K562 (cell line): Measurements from ENCODE around the gene UFC1. TPM values are rescaled to one million over a fixed set of nuclear protein-coding genes. Genes with fewer than 3 reads are reported as not detected.

Experiments
- ATF7 ChIP-seq: fragments of 450-650 bp; IDR thresholded peaks from 2 replicates; pipeline ENCODE4 v1.7.1; 2014; ENCODE audit warnings: mild to moderate bottlenecking, moderate library complexity
- CHD1 ChIP-seq: fragments of 200-600 bp; sonication (generic); IDR thresholded peaks from one replicate; pipeline ENCODE4 v1.6.1; 2012; ENCODE audit warnings: mild to moderate bottlenecking, moderate library complexity, low read length, inconsistent platforms
- MTA2 ChIP-seq: fragments of 450-650 bp; IDR thresholded peaks from 2 replicates; pipeline ENCODE4 v1.6.1; 2016; ENCODE audit warnings: low read depth
- NFYB ChIP-seq: IDR thresholded peaks from 2 replicates; pipeline ENCODE4 v1.6.1; 2011; ENCODE audit warnings: mild to moderate bottlenecking, moderate library complexity; ENCODE audit not compliant: insufficient read length; ENCODE audit errors: extremely low read depth
- SMAD2 ChIP-seq: fragments of 150-350 bp; IDR thresholded peaks from 2 replicates; pipeline ENCODE4 v1.6.1; 2014; ENCODE audit warnings: low read depth, mild to moderate bottlenecking, low read length
- SP1 ChIP-seq: sonication (generic); formaldehyde crosslinking; IDR thresholded peaks from 2 replicates; pipeline ENCODE4 v1.8.1; 2022; ENCODE audit warnings: mild to moderate bottlenecking, missing genetic modification reagents
- TCF3 ChIP-seq: sonication (generic); formaldehyde crosslinking; IDR thresholded peaks from 2 replicates; pipeline ENCODE4 v1.4.0; 2020; ENCODE audit warnings: mild to moderate bottlenecking, missing genetic modification reagents
- ZKSCAN1 ChIP-seq: fragments of 150-350 bp; IDR thresholded peaks from 2 replicates; pipeline ENCODE4 v1.6.1; 2016; ENCODE audit warnings: low read depth, low read length
- ZNF217 ChIP-seq: sonication (generic); formaldehyde crosslinking; IDR thresholded peaks from 2 replicates; pipeline ENCODE4 v1.8.0; 2022; ENCODE audit warnings: mild to moderate bottlenecking, missing genetic modification reagents
- ZNF316 ChIP-seq: fragments of 450-650 bp; IDR thresholded peaks from 2 replicates; pipeline ENCODE4 v1.6.1; 2016
- ZNF584 ChIP-seq: fragments of 200-800 bp; sonication (Bioruptor generic); IDR thresholded peaks from 2 replicates; pipeline ENCODE4 v1.6.1; 2016; ENCODE audit warnings: low read depth, mild to moderate bottlenecking, missing genetic modification characterization, missing compliant biosample characterization
- ZNF592 ChIP-seq: fragments of 450-650 bp; IDR thresholded peaks from 2 replicates; pipeline ENCODE4 v1.6.1; 2017; ENCODE audit warnings: antibody characterized with exemption, mild to moderate bottlenecking
- ZNF75A ChIP-seq: fragments of 450-650 bp; formaldehyde crosslinking; IDR thresholded peaks from 2 replicates; pipeline ENCODE4 v1.4.0; 2020; ENCODE audit warnings: mild to moderate bottlenecking
- ZSCAN32 ChIP-seq: fragments of 450-650 bp; formaldehyde crosslinking; IDR thresholded peaks from 2 replicates; pipeline ENCODE4 v1.4.0; 2020; ENCODE audit warnings: mild to moderate bottlenecking, moderate library complexity
- polyA plus RNA-seq, 8 experiments: library from polyadenylated mRNA; depleted of rRNA in 4 of 8; stranded (reverse) in 5 of 8; unstranded in 3 of 8; fragments of >200 nt; fragmentation: Nextera tagmentation in 2 of 8; fragmentation: Illumina TruSeq in 1 of 8; extraction: Ambion mirVana in 2 of 8; extraction: Trizol in 1 of 8; gene quantifications; 2 replicates each; pipeline versions ENCODE4 v1.2.1 to v1.2.3, GENCODE V29; 2011 to 2014; ENCODE audit warnings: inconsistent platforms in 1 of 8, missing spikeins in 1 of 8
- total RNA-seq, 7 experiments: library from RNA; depleted of rRNA in 6 of 7; stranded (reverse); fragments of >200 nt in 6 of 7; fragmentation: Illumina TruSeq in 2 of 7; extraction: Trizol in 2 of 7; gene quantifications; 2 replicates each; pipeline versions ENCODE4 v1.2.1 to v1.2.3, GENCODE V29; 2011 to 2021; ENCODE audit warnings: low replicate concordance in 1 of 7
- TF ChIP-seq, protein P1 (sequence below): fragments of 250-450 bp; sonication (Bioruptor Pico); IDR thresholded peaks from 2 replicates; pipeline ENCODE4 v1.5.0; 2021; ENCODE audit warnings: mild to moderate bottlenecking, moderate library complexity
- TF ChIP-seq, protein P2 (sequence below): fragments of 450-650 bp; formaldehyde crosslinking; IDR thresholded peaks from 2 replicates; pipeline ENCODE4 v1.4.0; 2022; ENCODE audit warnings: missing genetic modification characterization
- TF ChIP-seq, protein P3 (sequence below), 2 experiments: fragments of 200-800 bp in 1 of 2; sonication (Bioruptor generic) in 1 of 2; sonication (generic) in 1 of 2; formaldehyde crosslinking in 1 of 2; IDR thresholded peaks in 1 of 2; conservative IDR thresholded peaks in 1 of 2; 2 replicates each; pipeline versions ENCODE4 v1.5.0 to v1.6.1; 2016 to 2020; ENCODE audit warnings: missing compliant biosample characterization in 1 of 2, missing genetic modification characterization in 1 of 2, missing genetic modification reagents in 1 of 2

The UFC1 gene
- total and polyA plus RNA-seq, 9 of the 15 experiments (the other 6 are each of a cell fraction or from before 2014, with no cell fraction given): 92.8 to 220 (median 161) TPM

- TF ChIP-seq, protein P1, sequence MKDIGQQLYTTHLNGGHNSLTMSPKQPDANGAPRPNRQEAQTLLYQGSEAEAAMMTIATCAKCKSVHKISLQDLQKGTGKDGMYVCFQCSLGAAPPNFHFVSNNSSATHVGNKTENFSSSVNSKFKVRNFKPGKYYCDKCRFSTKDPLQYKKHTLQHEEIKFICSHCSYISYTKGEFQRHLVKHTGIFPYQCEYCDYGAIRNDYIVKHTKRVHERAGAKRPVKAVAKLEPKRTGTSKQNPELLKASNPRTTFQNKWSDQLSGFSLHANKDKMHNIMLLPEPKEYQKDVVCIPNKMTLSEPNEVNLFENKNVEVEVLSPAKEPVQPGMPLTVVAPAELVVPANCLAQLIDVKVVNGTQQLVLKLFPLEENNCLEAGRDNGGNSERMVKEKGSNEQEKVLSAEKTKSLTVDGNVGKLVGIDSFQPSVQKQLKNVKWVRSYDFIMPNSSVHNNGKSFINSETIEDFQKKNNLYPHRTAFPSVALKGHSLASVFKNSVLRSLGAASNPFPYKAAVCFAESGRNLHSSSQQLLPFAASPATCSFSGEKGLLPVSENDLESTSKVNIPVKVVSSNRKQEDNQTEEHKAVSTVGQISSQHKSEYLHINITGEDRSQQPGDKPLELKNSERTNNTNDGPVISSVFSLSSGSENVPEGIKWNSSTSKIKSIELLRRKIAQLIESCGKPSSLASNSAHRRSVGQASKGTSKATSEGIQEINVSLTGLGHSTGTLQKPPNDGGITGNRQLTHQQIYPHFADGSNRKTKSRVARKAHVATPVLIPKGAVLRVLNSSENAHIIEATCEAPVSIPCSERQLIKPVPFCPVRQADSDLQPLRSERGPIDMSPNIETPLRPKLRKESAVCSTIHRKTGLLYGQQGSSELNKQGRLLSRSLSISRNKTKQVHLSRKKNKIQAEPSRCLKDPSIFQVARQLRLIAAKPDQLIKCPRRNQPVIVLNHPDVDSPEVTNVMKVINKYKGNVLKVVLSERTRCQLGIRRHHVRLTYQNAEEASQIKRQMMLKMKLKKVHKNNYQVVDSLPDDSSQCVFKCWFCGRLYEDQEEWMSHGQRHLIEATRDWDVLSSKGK (CRISPR knock-in tag): no peak
- no peak for TF ChIP-seq TCF3 (CRISPR knock-in tag)
- TF ChIP-seq SMAD2: no peak
- no peak for TF ChIP-seq ZKSCAN1
- TF ChIP-seq CHD1: no peak
- TF ChIP-seq NFYB: peak; percentile 85
- 0 out of 2 replicates have a peak, but pooled peaks have one; percentile 61 for TF ChIP-seq ZNF592
- no peak for TF ChIP-seq ZNF584 (CRISPR knock-in tag)
- no peak for TF ChIP-seq ZSCAN32
- TF ChIP-seq, protein P2, sequence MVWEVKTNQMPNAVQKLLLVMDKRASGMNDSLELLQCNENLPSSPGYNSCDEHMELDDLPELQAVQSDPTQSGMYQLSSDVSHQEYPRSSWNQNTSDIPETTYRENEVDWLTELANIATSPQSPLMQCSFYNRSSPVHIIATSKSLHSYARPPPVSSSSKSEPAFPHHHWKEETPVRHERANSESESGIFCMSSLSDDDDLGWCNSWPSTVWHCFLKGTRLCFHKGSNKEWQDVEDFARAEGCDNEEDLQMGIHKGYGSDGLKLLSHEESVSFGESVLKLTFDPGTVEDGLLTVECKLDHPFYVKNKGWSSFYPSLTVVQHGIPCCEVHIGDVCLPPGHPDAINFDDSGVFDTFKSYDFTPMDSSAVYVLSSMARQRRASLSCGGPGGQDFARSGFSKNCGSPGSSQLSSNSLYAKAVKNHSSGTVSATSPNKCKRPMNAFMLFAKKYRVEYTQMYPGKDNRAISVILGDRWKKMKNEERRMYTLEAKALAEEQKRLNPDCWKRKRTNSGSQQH: peak; percentile 54; the same call in 1 of the 2 replicates
- no peak for TF ChIP-seq MTA2
- no peak for TF ChIP-seq ZNF217 (CRISPR knock-in tag)
- TF ChIP-seq ZNF316: no peak
- TF ChIP-seq SP1 (CRISPR knock-in tag): peak; percentile 78; the same call in 1 of the 2 replicates
- TF ChIP-seq, protein P3, sequence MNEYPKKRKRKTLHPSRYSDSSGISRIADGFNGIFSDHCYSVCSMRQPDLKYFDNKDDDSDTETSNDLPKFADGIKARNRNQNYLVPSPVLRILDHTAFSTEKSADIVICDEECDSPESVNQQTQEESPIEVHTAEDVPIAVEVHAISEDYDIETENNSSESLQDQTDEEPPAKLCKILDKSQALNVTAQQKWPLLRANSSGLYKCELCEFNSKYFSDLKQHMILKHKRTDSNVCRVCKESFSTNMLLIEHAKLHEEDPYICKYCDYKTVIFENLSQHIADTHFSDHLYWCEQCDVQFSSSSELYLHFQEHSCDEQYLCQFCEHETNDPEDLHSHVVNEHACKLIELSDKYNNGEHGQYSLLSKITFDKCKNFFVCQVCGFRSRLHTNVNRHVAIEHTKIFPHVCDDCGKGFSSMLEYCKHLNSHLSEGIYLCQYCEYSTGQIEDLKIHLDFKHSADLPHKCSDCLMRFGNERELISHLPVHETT (CRISPR knock-in tag; conservative IDR thresholded peaks at IDR 0.05 in 1 of 2, IDR thresholded peaks at IDR 0.05 in 1 of 2): 0 out of 4 replicates have a peak, but pooled peaks of 1 of the 2 experiments have one; percentile 42
- TF ChIP-seq ZNF75A (CRISPR knock-in tag): no peak; the same call in 1 of the 2 replicates
- peak; percentile 43 for TF ChIP-seq ATF7
These were observed 5.5 kb downstream of the UFC1 start, which contains the start of gene USP21 (continued) for GRCh38 chr1:161159087-161159912.
